Measurements from ENCODE around the gene STARD3NL.

- TF ChIP-seq SMC3 (IDR thresholded peaks at IDR 0.05; ENCODE audit: low read depth, low read length): no peak
- no peak for TF ChIP-seq CTCF (conservative IDR thresholded peaks at IDR 0.05; ENCODE audit: low read depth, low read length)
- TF ChIP-seq POLR2A (IDR thresholded peaks at IDR 0.05; ENCODE audit: low read depth, low read length): no peak
- TF ChIP-seq CHD1 (IDR thresholded peaks at IDR 0.05; ENCODE audit: low read depth, low read length): no peak
- no peak for TF ChIP-seq RAD21 (IDR thresholded peaks at IDR 0.05; ENCODE audit: low read length)
- TF ChIP-seq RCOR1 (IDR thresholded peaks at IDR 0.05; ENCODE audit: insufficient replicate concordance, low read length): no peak
- no peak for TF ChIP-seq MAZ (IDR thresholded peaks at IDR 0.05; ENCODE audit: borderline replicate concordance, low read depth, low read length)
- no peak for TF ChIP-seq MAFK (IDR thresholded peaks at IDR 0.05; ENCODE audit: low read depth, low read length)
- TF ChIP-seq MXI1 (IDR thresholded peaks at IDR 0.05; ENCODE audit: borderline replicate concordance, low read depth, low read length): no peak
- TF ChIP-seq CEBPB (IDR thresholded peaks at IDR 0.05; ENCODE audit: low read depth, low read length): no peak
These were observed 48.5 kb upstream of the STARD3NL start for GRCh38 chr7:38129579-38129978.

All from IMR-90 (cell line).